Lower leg skin (tissue), 3 donors: ENCODE data around the gene ALG1.

Source experiments
- POLR2A ChIP-seq, 2 donors: fragments of 450-650 bp; IDR thresholded peaks; one replicate each; pipeline ENCODE4 v1.6.1; 2016 to 2017; ENCODE audit warnings: antibody characterized with exemption in 2 of 2, mild to moderate bottlenecking in 1 of 2, moderate library complexity in 1 of 2
- TF ChIP-seq, protein P1 (sequence below), 3 donors: fragments of 450-650 bp; IDR thresholded peaks; one replicate each; pipeline ENCODE4 v1.5.1; 2016; ENCODE audit warnings: antibody characterized with exemption in 3 of 3, mild to moderate bottlenecking in 3 of 3, moderate library complexity in 2 of 3

DNA sequence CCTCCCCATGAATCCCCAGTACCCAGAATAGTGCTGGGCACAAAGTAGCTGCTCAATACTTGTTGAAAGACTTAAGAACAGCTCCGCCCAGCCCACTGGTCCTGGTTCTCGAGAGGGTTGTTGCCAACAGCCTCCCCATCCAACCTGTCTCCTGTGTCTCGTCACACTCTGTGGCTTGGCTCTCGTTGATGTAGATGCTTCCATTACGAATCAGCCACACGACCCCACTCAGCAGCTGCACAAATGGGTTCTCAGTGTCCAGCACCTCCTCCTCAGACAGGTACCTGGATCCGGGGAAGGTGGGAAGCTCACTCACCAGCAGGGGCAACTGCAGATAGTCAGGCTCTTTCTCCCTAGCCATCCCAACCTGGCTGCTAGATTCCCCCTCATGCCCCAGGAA, 40.0 kb upstream of the ALG1 start:
- TF ChIP-seq, protein P1, sequence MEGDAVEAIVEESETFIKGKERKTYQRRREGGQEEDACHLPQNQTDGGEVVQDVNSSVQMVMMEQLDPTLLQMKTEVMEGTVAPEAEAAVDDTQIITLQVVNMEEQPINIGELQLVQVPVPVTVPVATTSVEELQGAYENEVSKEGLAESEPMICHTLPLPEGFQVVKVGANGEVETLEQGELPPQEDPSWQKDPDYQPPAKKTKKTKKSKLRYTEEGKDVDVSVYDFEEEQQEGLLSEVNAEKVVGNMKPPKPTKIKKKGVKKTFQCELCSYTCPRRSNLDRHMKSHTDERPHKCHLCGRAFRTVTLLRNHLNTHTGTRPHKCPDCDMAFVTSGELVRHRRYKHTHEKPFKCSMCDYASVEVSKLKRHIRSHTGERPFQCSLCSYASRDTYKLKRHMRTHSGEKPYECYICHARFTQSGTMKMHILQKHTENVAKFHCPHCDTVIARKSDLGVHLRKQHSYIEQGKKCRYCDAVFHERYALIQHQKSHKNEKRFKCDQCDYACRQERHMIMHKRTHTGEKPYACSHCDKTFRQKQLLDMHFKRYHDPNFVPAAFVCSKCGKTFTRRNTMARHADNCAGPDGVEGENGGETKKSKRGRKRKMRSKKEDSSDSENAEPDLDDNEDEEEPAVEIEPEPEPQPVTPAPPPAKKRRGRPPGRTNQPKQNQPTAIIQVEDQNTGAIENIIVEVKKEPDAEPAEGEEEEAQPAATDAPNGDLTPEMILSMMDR (IDR thresholded peaks at IDR 0.05) = no peak
- no peak for TF ChIP-seq POLR2A (IDR thresholded peaks at IDR 0.05)
